NCI-H2081 treated with DMSO at 0.1 percent for 48 hours (cell line): ENCODE results near the gene CNEP1R1.

Experiments
- DNase-seq: peaks from one replicate; lab custom pipeline; 2025; lab: John Stamatoyannopoulos, UW

The CNEP1R1 gene

DNA sequence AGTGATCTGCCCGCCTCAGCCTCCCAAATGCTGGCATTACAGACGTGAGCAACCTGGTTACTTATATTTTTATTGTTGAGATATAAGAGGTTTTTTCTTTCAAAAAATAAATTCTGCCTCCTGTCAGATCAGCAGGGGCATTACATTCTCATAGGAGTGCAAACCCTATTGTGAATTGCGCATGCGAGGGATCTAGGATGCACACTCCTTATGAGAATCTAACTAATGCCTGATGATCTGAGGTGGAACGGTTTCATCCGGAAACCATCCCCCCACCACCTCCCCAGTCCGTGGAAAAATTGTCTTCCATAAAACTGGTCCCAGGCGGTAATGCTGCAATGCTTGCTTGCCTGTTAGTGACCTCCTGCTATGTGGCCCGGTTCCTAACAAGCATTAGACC is 7.5 kb upstream of the CNEP1R1 start:
- DNase-seq, result no peak

DNA sequence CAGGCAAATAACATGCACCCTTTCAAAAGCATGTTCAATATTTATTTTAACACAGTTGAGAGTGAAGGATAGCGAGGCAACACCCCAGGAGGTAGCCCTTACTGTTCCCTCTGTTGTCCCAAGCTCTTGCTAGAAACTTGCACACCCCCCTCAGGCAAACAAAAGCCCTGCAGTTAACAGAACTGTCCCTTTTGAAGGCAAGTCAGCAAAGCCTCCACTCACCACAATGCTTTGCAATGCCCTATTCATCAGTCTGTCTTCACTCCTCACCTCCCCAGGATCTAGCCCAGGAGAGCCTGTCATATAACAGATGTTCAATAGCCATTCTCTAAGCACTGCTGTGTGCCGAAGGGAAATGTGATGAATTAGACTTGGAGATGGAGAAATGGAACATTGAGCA is 3.5 kb upstream of the CNEP1R1 start:
- DNase-seq, result no peak

DNA sequence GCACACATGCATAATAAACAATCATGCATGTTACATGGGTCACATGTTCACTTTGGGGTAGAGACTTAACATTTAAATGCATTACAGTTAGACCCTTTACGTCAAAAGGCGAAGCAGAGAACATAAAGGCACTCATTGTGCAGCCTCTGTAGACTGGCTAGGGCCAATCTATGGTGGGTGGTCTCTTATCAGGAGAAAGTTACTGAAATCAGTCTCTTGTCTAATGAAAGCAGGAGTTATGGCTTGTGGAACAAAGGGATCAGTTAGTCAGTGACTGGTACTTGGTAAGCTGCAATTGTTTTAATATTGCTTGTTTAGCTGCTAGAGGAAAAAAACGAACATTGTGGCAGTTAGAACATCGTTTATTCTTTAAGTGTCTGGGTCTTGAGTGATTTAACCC is 1.4 kb upstream of the CNEP1R1 start:
- no peak for DNase-seq

DNA sequence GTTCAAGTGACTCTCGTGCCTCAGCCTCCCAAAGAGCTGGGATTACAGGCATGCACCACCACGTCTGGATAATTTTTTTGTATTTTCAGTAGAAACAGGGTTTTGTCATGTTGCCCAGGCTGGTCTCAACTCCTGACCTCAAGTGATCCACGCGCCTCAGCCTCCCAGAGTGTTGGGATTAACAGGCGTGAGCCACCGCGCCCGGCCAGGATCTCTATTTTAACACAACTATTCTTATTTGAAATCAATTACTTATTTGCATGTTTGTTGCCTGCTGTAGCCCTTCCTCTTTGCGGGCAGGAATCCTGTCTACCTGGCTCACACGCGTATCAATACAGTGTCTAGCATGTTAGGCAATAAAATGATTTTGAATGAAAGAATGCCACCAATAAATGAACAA is 818 bp upstream of the CNEP1R1 start:
- DNase-seq, result no peak

DNA sequence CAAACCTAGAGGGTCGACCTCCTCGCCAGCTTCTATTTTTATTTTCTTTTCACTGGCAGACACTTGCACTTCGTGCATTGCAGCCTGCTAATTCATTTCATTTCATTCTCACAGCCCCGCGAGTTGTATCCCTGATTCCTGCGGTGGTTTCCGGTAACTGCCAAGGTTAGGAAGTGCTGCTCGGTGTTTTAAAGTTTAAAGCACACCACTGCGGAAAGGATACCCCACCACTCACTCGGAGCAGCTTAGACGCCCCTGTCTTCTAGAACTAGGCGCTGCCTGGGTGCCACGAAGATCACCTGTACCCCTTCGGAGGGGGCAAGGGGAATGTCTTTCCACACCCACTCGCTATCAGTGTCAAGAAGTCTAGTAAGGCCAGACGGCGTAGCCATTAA is 509 bp downstream of the CNEP1R1 start:
- no peak for DNase-seq

DNA sequence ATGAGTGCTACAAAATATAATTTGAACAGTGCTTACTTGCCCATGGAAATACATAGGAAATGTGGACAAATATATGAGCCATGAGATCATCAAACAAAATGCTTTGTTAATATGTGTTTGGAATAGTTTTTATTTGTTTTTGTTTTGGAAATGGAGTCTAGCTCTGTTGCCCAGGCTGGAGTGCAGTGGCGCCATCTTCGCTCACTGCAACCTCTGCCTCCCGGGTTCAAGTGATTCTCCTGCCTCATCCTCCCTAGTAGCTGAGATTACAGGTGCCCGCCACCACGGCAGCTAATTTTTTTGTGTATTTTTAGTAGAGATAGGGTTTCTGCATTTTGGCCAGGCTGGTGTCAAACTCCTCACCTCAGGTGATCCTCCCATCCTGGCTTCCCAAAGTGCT is 2.8 kb downstream of the CNEP1R1 start:
- no peak for DNase-seq

DNA sequence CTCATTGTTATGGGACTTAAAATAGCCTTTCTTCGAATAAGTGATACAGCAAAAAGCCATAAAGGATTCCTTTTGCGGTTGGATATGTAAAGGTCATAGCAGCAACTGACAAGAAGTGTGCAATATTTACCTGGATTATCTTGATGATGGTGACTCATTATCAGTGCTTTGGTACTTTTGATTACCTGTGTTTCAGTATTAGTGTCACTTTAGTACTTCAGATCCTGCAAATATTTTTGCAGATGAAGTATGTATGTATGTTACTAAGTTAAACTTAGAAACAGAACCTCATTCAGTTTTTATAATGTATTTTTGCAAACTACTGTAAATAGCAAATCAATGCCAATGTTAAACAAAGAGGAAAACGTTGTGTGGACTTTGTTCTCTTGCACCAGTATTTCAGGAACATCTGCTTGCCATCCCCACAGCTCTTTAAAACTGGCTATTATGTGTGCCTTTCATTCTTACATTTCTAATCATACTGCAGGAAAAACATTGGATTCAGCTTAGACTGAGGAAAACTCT is 10.5 kb downstream of the CNEP1R1 start:
- DNase-seq, result no peak

DNA sequence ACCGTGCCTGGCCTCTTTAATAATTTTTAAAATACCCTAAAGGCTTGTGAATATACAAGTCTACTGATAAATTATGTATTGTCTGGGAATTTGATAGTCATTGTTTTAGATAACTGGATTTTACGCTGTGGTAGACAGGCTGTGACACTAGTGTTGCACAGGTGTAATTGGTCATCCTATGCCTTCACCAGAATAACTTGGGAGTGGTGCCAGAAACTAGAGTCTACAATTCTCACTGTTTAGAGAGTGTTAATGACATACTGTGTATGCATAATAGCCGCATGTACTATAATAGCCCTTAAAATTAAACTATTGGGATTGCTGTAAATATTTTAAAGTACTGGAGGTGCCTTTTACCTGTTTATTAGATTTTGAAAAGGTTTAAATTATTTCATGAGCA is 11.4 kb downstream of the CNEP1R1 start:
- peak; percentile 43 for DNase-seq

DNA sequence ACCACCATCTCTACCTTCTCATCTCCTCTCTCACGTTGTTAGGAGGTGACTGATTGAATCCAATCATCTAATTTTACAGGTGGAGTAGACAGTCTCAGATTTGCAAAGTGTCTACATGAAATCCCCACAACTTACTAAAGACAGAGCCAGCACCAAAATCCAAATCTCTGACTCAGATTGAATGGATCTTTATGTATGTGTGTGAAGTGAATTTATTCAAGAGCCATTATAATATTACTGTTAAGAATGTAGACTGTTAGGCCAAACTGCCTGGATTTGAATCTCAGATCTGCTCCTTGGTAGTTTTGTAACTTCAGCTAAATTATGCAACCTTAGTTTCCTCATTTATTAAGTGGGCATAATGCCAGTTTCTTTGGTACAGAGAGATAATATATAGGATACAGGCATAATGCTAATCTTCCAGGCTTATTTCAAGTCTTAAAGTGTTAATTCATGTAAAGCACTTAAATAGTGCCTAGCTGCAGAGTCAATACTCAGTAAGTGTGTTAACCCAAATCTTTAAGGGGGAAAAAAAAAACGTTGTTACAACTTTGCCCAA is 12.7 kb downstream of the CNEP1R1 start:
- no peak for DNase-seq

DNA sequence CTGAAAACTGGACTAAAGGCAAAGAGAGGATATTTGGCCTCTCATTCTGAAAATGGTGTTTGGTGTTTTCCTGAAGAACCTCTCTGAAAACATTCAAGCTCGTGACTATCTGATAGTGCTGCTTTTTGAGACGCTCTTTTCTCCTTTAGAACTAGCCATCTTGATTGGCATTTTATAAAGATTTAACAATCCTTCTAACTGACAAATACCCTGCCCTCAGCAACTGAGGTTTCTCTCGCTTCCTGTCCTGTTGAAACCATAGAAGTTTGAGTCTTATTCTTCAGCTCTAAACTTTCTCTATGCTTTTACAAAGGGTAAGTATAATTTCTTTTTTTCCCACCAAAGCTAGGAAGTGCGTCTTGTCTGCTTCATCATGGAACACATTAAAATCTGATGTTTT is 13.3 kb downstream of the CNEP1R1 start:
- no peak for DNase-seq

DNA sequence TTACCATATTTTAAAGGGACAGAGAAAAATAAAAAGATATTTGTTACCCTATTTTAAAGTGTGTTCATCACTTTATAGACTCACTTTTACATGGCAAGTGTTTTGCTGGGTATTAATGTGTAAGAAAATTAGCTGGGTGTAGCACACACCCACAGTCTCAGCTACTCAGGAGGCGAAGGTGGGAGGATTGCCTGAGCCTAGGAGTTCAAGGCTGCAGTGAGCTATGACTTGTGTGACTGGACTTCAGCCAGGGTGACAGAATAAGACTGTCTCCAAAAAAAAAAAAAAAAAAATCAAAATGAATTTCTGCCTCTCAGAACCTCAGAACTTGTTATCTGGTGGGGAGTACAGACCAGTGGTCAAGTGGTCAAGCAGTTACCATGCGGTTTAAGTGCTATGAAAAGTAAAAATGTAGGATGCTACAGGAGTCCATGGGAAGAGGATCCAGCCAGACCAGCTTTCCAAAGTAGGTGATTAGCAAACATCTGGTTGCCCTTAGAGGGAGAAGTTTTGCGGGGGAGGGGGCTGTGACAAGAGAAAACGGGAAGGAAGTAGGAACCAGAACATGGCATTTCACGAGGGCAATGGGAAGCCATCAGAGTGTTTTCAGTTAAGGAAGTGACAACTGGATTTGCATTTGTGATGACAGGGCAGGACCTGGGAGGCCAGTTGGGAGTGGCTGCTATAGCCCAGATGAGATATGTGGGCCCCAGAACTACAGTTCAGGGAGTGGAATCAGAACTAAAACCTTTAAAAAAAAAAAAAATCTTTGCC is 13.9 kb downstream of the CNEP1R1 start:
- no peak for DNase-seq

DNA sequence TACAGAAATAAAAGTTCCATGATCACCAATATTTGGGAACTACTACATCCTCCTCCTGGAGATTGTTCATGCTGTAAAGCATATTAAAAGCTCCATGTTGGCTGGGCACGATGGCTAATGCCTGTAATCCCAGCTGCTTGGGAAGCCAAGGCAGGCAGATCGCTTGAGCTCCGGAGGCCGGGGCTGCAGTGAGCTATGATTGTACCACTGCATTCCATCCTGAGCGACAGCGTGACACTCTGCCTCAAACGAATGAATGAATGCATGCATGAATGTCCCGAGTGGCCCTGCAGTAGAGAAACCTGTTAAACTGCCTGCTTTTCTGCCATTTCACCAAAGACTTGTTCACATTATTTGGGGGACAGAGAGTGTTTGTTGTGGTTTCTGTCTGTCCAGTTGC is 15.0 kb downstream of the CNEP1R1 start:
- DNase-seq, result no peak

DNA sequence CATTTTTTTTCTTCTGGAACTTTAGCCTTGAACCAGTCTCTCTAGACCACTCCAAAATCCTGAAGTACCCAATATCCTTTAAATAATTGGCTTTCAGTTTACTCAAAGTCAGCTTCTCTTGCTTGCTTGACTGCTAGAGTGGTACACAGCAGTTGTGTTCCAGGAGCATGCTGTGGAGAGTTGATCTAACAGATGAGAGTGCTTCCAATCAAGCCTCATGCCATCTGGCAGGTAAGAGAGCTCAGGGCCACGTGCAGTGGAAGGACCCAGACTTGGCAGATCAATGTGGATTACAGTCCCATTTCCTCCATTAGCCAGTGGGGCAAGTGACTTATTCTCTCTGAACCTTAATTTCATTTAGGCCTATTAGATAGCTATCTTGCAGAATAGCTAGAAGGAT is 15.7 kb downstream of the CNEP1R1 start:
- no peak for DNase-seq

DNA sequence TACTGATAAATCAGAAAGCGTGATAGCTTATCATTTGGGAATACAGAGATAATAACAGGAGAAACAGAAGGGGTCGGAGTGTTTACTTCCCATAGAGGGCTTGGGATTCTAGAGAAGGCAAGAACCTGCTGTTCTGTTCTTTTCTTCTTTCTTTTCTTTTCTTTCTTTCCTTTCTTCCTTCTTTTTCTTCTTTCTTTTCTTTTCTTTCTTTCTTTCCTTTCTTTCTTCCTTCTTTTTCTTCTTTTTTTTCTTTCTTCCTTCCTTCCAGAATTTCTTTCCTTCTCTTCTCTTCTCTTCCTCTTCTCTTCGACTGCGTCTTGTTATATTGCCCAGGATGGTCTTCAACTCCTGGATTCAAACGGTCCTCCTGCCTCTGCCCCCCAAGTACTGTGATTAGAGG is 18.3 kb downstream of the CNEP1R1 start:
- no peak for DNase-seq

DNA sequence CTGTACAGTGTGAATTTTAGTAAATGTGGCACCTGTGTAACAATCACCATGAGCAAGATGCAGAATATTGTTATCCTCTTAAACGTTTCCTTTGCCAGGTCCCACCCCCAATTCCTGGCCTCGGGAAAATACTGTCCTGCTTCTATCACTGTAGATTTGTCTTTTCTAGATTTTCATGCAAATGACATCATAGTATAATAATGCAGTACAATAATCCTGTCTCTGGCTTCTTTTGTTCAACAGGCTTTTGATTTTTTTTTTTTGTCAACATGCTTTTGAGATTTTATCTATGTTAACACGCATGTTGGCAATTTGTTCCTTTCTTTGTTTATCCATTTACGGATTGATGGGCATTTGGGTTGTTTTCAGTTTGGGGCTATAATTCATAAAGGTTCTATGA is 20.4 kb downstream of the CNEP1R1 start:
- no peak for DNase-seq

DNA sequence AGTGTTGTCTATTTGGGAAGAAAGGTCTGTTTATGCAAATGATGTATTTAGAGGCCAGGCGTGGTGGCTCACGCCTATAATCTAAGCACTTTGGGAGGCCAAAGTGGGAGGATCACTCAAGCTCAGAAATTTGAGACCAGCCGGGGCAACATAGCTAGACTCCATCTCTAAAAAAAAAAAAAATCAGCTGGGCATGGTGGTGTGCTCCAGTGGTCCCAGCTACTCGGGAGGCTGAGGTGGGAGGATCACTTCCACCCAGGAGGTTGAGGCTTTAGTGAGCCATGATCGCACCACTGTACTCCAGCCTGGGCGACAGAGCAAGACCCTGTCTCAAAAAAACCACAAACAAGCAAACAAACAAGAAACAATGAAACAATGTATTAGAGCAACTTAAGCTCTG is 21.8 kb downstream of the CNEP1R1 start:
- no peak for DNase-seq

DNA sequence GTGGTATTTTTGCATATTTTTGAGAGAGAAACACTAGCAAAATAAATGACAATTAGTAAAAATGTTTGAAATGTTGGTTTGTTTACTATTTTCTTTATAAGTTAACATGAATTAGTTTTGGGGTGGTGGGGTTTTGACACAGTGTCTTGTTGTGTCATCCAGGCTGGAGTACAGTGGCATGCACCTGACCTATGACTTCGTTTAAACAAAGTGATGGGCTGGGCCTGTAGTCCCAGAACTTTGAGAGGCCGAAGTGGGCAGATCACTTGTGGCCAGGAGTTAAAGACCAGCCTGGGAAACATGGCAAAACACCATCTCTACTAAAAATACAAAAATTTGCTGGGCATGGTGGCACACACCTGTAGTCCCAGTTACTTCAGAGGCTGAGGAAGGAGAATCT is 22.8 kb downstream of the CNEP1R1 start:
- no peak for DNase-seq

DNA sequence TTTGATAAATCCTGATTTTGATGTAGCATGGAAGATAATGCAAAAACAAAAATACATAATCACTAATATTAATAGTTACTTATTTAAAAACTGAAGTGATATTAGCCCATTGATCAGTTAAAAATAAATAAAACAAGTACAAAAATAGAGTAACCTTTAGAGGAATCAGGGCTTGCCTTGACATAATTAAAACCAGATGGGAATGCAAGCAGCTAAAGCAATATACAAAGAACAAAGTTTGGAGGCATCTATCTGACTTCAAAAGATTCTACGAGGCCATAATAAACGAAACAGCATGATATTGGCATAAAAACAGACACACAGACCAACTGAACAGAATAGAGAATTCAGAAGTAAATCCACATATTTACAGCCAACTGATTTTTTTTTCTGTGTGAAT is 25.8 kb downstream of the CNEP1R1 start:
- no peak for DNase-seq

DNA sequence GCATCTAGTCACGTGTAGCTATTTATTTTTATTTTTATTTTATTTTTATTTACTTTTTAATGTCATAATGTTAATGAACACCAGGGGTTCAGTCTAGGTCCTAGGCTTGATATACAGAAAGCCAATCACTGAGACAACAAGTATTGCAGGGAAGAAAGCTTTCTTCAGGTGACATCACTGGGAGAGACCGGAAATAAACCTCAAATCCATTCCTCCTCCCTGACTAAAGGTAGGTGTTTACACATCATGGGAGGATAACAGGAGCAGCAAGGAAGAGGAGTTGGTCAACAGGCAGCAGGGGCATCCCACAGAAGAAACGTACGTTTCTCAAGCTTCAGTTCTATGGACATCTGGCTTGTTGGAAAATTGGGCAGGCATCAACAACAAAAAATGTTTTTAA is 31.2 kb downstream of the CNEP1R1 start:
- no peak for DNase-seq

DNA sequence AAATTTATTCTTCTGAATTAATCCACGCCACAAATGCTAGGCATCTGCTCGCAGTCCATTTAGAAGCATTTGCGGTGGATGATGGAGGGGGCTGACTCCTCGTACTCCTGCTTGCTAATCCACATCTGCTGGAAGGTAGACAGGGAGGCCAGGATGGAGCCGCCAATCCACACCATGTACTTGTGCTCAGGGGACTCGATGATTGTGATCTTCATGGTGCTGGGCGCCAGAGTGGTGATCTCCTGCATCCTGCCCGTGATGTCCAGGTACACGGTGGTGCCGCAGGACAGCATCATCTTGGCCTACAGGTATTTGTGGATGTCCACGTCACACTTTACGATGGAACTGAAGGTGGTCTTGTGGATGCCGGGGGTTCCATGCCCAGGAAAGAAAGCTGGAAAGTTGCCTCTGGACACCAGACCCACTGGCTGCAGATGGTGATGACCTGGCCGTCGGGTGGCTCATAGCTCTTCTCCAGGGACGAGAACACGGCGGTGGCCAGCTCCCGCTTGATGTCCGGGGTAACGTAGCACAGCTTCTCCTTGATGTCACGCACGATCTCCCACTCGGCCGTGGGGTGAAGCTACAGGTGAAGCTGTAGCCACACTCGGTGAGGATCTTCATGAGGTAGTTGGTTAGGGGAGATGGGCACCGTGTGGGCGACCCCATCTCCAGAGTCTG is 33.2 kb downstream of the CNEP1R1 start:
- DNase-seq, result no peak

DNA sequence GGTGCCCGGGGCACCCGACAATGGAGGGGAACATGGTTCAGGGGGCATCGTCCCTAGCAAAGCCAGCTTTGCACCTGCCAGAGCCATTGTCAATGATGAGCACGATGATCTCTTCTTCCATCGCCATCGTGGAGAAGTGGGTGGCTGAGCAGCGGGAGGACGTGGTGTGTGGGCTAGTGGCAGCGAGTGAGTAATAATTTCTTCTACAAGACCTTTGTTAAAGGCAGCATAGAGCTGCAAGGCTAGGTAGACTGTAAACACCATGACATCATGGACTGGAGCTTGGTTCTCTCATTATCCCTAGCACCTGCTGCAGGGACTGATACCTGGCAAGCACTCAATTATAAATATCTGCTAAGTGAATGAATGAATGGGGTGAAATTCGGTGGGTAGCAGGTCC is 34.1 kb downstream of the CNEP1R1 start:
- DNase-seq, result no peak

DNA sequence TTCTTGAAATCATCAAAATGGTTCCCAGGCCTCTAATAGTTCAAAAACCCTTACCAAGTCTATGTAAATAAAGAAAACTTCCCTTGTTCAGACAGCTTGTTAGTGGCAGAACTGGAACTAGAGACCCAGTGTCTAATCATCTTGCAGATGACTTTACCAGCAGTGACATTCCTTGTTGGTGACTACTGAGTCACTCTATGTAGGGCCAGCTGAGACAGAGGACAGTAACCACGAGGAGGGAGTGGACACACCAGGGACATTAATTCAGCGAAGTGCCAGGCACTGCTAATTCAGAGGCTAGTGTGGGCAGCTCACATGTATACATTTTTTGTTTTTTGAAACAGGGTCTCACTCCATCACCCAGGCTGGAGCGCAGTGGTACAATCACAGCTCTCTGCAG is 34.6 kb downstream of the CNEP1R1 start:
- DNase-seq, result no peak

DNA sequence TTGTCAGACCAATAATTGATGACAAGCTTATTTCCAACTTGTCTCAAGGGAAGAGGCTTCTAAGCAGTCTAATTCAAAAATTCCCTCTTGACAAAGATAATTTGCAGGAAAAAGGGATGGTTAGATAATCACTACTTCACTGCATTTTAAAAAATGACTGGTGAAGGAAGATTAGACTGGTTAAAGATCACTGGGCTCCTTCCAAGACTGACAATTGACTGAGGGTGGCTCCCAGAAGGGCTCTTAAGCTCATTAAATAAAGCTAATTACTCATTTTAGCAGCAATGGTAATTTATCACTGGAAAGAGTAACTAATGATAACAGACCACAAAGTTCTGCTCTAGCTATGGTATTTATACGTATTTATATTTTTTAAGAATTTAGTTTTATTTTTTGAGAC is 36.3 kb downstream of the CNEP1R1 start:
- DNase-seq, result no peak
